ENCODE results near the gene FAM241A. TPM values are rescaled to one million over a fixed set of nuclear protein-coding genes. Genes with fewer than 3 reads are reported as not detected.
"Not testable (repeated sequence)": the region's sequence is repeated elsewhere in the genome, so short reads cannot be mapped to it uniquely, and the experiment has no call there.

FAM241A gene
- total RNA-seq, 4 donors from 2014 or later = 4.3 to 8.1 (median 4.7) TPM

DNA sequence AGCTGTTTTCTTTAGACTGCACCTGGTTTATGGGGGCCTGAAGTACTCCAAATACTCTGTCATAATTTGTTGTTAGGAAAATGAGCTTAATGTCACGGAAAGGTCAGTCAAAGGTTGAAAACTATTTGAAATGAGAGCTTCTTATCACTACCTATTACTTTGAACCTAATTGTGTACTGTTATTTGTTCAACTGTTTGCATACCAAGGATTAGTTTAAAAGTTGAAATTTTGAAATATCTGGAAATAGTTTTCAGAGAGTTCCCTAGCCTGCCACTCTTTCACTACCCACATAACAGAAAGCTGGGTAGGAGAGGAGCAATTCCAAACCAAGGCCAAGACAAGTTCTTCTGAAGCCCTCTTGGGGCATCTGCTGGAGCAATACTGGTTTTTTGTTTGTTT, 58.3 kb downstream of the FAM241A start:
- Histone ChIP-seq H3K4me1 (no peaks in the 10 kb centered on the region), H3K36me3 (no peaks in the 10 kb centered on the region), H3K27me3 (no peaks in the 10 kb centered on the region), H3K4me3 (no peak overlapping the region), H3K9me3 (no peaks in the 10 kb centered on the region), H3K27ac (no peak overlapping the region)
- no peak for ATAC-seq
- WGBS, 2 donors (ENCODE audit: low coverage in 1 of 2) = 73 to 100% methylated on average over 1 of the region's 1 CpG
- TF ChIP-seq EP300 (IDR thresholded peaks at IDR 0.05) (no peak), POLR2A (IDR thresholded peaks at IDR 0.05) (no peak), POLR2AphosphoS5 (IDR thresholded peaks at IDR 0.05) (no peak)
- TF ChIP-seq, protein P1, sequence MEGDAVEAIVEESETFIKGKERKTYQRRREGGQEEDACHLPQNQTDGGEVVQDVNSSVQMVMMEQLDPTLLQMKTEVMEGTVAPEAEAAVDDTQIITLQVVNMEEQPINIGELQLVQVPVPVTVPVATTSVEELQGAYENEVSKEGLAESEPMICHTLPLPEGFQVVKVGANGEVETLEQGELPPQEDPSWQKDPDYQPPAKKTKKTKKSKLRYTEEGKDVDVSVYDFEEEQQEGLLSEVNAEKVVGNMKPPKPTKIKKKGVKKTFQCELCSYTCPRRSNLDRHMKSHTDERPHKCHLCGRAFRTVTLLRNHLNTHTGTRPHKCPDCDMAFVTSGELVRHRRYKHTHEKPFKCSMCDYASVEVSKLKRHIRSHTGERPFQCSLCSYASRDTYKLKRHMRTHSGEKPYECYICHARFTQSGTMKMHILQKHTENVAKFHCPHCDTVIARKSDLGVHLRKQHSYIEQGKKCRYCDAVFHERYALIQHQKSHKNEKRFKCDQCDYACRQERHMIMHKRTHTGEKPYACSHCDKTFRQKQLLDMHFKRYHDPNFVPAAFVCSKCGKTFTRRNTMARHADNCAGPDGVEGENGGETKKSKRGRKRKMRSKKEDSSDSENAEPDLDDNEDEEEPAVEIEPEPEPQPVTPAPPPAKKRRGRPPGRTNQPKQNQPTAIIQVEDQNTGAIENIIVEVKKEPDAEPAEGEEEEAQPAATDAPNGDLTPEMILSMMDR (IDR thresholded peaks at IDR 0.05) = no peak

- Histone ChIP-seq H3K27ac (no peak overlapping the region), H3K9me3 (no peaks in the 10 kb centered on the region), H3K27me3 (no peaks in the 10 kb centered on the region), H3K4me3 (no peak overlapping the region), H3K36me3 (no peaks in the 10 kb centered on the region), H3K4me1 (no peaks in the 10 kb centered on the region)
- WGBS, 2 donors (ENCODE audit: low coverage in 1 of 2) = 59 to 73% methylated on average over 2 of the region's 2 CpGs
- no peak for ATAC-seq
- TF ChIP-seq POLR2A (IDR thresholded peaks at IDR 0.05) = no peak
- TF ChIP-seq, protein P1 (IDR thresholded peaks at IDR 0.05) = no peak
- TF ChIP-seq POLR2AphosphoS5 (IDR thresholded peaks at IDR 0.05) = no peak
- no peak for TF ChIP-seq EP300 (IDR thresholded peaks at IDR 0.05)
These were observed 61.2 kb downstream of the FAM241A start for GRCh38 chr4:112206431-112206830.

DNA sequence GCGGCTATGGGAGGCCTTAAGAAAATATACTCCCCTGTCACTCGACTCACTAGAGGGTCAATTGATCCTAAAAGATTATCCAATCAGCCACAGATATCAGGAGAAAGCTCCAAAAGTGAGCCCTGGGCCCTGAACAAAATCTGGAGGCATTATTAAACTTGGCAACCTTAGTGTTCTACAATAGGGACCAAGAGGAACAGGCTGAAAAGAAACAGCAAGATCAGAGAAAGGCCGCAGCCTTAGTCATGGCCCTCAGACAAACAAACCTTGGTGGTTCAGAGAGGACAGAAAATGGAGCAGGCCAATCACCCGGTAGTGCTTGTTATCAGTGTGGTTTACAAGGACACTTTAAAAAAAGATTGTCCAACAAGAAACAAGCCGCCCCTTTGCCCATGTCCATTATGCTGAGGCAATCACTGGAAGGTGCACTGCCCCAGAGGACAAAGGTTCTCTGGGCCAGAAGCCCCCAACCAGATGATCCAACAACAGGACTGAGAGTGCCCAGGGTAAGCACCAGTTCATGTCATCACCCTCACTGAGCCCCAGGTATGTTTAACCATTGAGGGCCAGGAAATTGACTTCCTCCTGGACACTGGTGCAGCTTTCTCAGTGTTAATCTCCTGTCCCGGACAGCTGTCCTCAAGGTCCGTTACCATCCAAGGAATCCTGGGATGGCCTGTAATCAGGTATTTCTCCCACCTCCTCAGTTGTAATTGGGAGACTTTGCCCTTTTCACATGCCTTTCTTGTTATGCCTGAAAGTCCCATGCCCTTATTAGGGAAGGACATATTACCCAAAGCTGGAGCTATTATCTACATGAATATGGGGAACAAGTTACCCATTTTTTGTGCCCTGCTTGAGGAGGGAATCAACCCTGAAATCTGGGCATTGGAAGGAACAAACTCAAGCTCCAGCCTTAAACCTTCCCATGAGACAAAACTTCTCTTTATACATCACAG, 63.2 kb downstream of the FAM241A start:
- 71 to 89% methylated on average over 4 to 7 of the region's 7 CpGs for WGBS, 2 donors (ENCODE audit: low coverage in 1 of 2)

DNA sequence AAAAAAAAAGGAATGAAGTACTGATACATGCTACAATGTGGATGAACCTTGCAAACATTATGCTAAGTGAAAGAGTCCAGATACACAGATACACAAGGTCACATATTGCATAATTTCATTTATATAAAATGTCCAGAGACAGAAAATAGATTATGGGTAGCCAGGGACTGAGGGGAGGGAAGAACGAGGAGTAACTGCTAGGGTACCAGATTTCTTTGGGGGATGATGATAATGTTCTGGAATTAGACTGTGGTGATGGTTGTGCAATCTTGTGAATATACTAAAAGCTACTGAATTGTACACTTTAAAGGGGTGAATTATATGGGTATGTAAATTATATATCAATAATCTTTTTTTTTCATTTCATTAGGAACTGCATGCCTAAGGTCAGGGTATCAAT, 65.5 kb downstream of the FAM241A start:
- H3K27ac ChIP-seq = no peak overlapping the region
- 58 to 100% methylated on average over 1 of the region's 1 CpG for WGBS, 2 donors (ENCODE audit: low coverage in 1 of 2)
- TF ChIP-seq POLR2A (IDR thresholded peaks at IDR 0.05) (no peak), EP300 (IDR thresholded peaks at IDR 0.05) (no peak)
- H3K36me3 ChIP-seq = no peaks in the 10 kb centered on the region
- H3K27me3 ChIP-seq = no peaks in the 10 kb centered on the region
- no peak for ATAC-seq
- no peaks in the 10 kb centered on the region for H3K4me1 ChIP-seq
- no peak overlapping the region for H3K4me3 ChIP-seq
- no peaks in the 10 kb centered on the region for H3K9me3 ChIP-seq

More for the DNA sequence above, 63.2 kb downstream of the FAM241A start:
- not testable (repeated sequence) for H3K36me3 ChIP-seq, H3K9me3 ChIP-seq, ATAC-seq, H3K4me3 ChIP-seq, H3K27ac ChIP-seq, H3K4me1 ChIP-seq, H3K27me3 ChIP-seq

GRCh38 chr4:112213091-112213490, 67.8 kb downstream of the FAM241A start:
- H3K9me3 ChIP-seq = no peaks in the 10 kb centered on the region
- H3K4me3 ChIP-seq = no peak overlapping the region
- 57 to 100% methylated on average over 1 of the region's 2 CpGs for WGBS, 2 donors (ENCODE audit: low coverage in 1 of 2)
- no peaks in the 10 kb centered on the region for H3K27me3 ChIP-seq
- H3K27ac ChIP-seq = no peak overlapping the region
- TF ChIP-seq POLR2A (IDR thresholded peaks at IDR 0.05) (no peak), EP300 (IDR thresholded peaks at IDR 0.05) (no peak), POLR2AphosphoS5 (IDR thresholded peaks at IDR 0.05) (no peak)
- TF ChIP-seq, protein P1 (IDR thresholded peaks at IDR 0.05) = no peak
- no peaks in the 10 kb centered on the region for H3K36me3 ChIP-seq
- H3K4me1 ChIP-seq = no peaks in the 10 kb centered on the region
- no peak for ATAC-seq

DNA sequence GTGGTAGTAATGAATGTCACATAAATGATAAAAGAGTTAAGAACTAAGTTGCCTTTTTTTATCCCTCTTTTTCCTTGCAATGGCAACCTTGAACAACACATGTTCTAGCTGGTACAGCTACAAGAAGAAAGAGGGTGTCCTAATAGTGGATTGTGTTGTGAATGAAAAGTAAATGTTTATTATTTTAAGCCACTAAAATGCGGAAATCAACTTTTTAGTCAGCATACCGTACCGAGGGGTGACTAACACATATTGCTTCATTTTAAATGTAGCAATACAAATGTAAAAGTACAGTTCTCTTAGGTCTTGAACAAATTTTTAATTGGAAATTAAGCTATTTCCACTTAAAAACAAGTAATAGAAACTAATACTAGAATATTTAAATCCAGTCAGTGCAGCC, 68.6 kb downstream of the FAM241A start:
- no peaks in the 10 kb centered on the region for H3K9me3 ChIP-seq
- H3K36me3 ChIP-seq = no peaks in the 10 kb centered on the region
- no peaks in the 10 kb centered on the region for H3K27me3 ChIP-seq
- no peak overlapping the region for H3K27ac ChIP-seq
- ATAC-seq = no peak
- 64 to 81% methylated on average over 3 of the region's 3 CpGs for WGBS, 2 donors (ENCODE audit: low coverage in 1 of 2)
- TF ChIP-seq, protein P1 (IDR thresholded peaks at IDR 0.05) = no peak
- no peak for TF ChIP-seq POLR2AphosphoS5 (IDR thresholded peaks at IDR 0.05)
- TF ChIP-seq POLR2A (IDR thresholded peaks at IDR 0.05) = no peak
- no peak for TF ChIP-seq EP300 (IDR thresholded peaks at IDR 0.05)
- H3K4me1 ChIP-seq = no peaks in the 10 kb centered on the region
- no peak overlapping the region for H3K4me3 ChIP-seq

Measured in gastroesophageal sphincter (tissue), 4 donors.